ENCODE data around the gene ABCB11. TPM values are rescaled to one million over a fixed set of nuclear protein-coding genes. Genes with fewer than 3 reads are reported as not detected.
A peak's percentile ranks its signal among the peaks of the same experiment; 100 is the strongest.

The ABCB11 gene
- total and polyA plus RNA-seq, 9 of the 15 experiments (the other 6 are each of a cell fraction or from before 2014, with no cell fraction given) = 0.04 to 0.51 (median 0.10) TPM; not detected in 1

- Histone ChIP-seq H3K36me3 (ENCODE audit: control insufficient read depth, insufficient read depth, low read length) (no peaks in the 10 kb centered on the region), H4K20me1 (replicated peaks; ENCODE audit: control insufficient read depth, insufficient read depth, low read length) (no peaks in the 10 kb centered on the region), H2AFZ (ENCODE audit: low read depth, low read length) (peak overlapping the region; percentile 21), H3K27me3 (ENCODE audit: control insufficient read depth in 2 of 2, insufficient read depth in 2 of 2, low read length in 2 of 2) (no peaks in the 10 kb centered on the region), H3K79me2 (ENCODE audit: control insufficient read depth, insufficient read depth, low read length) (no peaks in the 10 kb centered on the region), H3K9me3 (replicated peaks; ENCODE audit: control insufficient read depth, insufficient read depth, low read depth, low read length) (no peaks in the 10 kb centered on the region), H3K4me1 (replicated peaks in 1 of 2; ENCODE audit: control insufficient read depth in 2 of 2, insufficient read depth in 2 of 2, low read length in 2 of 2) (peaks cover 0 to 15% of the 10 kb centered on the region in 2 experiments; a peak in 2 of 5 replicates), H3K27ac (ENCODE audit: extremely low read depth, low read depth, low read length) (no peak overlapping the region), H3K9me1 (ENCODE audit: control insufficient read depth, insufficient read depth, low read length) (no peaks in the 10 kb centered on the region), H3K4me3 (no peak overlapping the region), H3K9ac (ENCODE audit: insufficient read depth in 1 of 2, low read depth in 2 of 2, low read length in 2 of 2) (no peak overlapping the region), H3K4me2 (ENCODE audit: insufficient read depth, low read length) (no peak overlapping the region)
- ChIA-PET POLR2A (no interaction called here), CTCF (ENCODE audit: low intra/inter-chr PET ratio) (no interaction called here)
- ATAC-seq = peak; percentile 22
- no peak for FAIRE-seq
- in situ Hi-C loops (cut with MboI) (no loop called here), intact Hi-C loops (cut with micrococcal nuclease) (no loop called here)
- no TSS peak for BruUV-seq (replicated peaks)
- DNase-seq (ENCODE audit: extremely low read depth in 1 of 4, low spot score in 3 of 4) = no peak
- 4% methylated on average over 3 of the region's 3 CpGs for WGBS (ENCODE audit: insufficient coverage, low coverage, missing lambda C conversion rate)
- TF ChIP-seq TEAD4 (IDR thresholded peaks at IDR 0.05; ENCODE audit: low read length) = peak; percentile 68; the same call in 1 of the 2 replicates
- TF ChIP-seq TEAD4 (CRISPR knock-in tag; IDR thresholded peaks at IDR 0.05; ENCODE audit: borderline replicate concordance) = no peak
- peak; percentile 69 for TF ChIP-seq CBFA2T3 (IDR thresholded peaks at IDR 0.05)
- peak; percentile 30; the same call in 1 of the 2 replicates for TF ChIP-seq TAL1 (IDR thresholded peaks at IDR 0.05)
- peak; percentile 32; the same call in 1 of the 2 replicates for TF ChIP-seq DPF2 (IDR thresholded peaks at IDR 0.05)
- TF ChIP-seq ARID1B (IDR thresholded peaks at IDR 0.05) = peak; percentile 51
- peak; percentile 66; the same call in 1 of the 2 replicates for TF ChIP-seq ZKSCAN8 (CRISPR knock-in tag; IDR thresholded peaks at IDR 0.05)
- TF ChIP-seq CCNT2 (IDR thresholded peaks at IDR 0.05; ENCODE audit: borderline replicate concordance, extremely low read depth, insufficient read length, low read depth, low read length) = peak; percentile 21
- no peak for TF ChIP-seq RBFOX2 (IDR thresholded peaks at IDR 0.05; ENCODE audit: low read depth, low read length)
- TF ChIP-seq EZH2 (IDR thresholded peaks at IDR 0.05; ENCODE audit: borderline replicate concordance, low read depth, low read length) = no peak
- no peak for TF ChIP-seq ATF3 (IDR thresholded peaks at IDR 0.05)
- TF ChIP-seq ATF3 (CRISPR knock-in tag; conservative IDR thresholded peaks at IDR 0.05) = no peak
- TF ChIP-seq NCOR1 (IDR thresholded peaks at IDR 0.05) = peak; percentile 37; the same call in 1 of the 2 replicates
- peak; percentile 41; the same call in 1 of the 2 replicates for TF ChIP-seq CBFA2T2 (conservative IDR thresholded peaks at IDR 0.05)
- TF ChIP-seq SOX6 (IDR thresholded peaks at IDR 0.05) = peak; percentile 29; the same call in 1 of the 2 replicates
Measured at GRCh38 chr2:169027234-169027633, 3.9 kb downstream of the ABCB11 start.
